ENCODE data around the gene MAIP1. TPM values are rescaled to one million over a fixed set of nuclear protein-coding genes. Genes with fewer than 3 reads are reported as not detected.

The MAIP1 gene
- total and polyA plus RNA-seq, 11 donors = 9.4 to 38.5 (median 22.8) TPM

- ATAC-seq (no peak), DNase-seq (no peak)
- no peaks in the 10 kb centered on the region for H3K27me3 ChIP-seq
- 92 to 98% (median 97%) methylated on average over 1 of the region's 1 CpG for WGBS, 4 donors
- no peak overlapping the region for H3K27ac ChIP-seq
- intact Hi-C loops (cut with DNase I) = no loop called here
- H3K36me3 ChIP-seq = peaks cover 0 to 82% (median 67%) of the 10 kb centered on the region in 9 donors
- TF ChIP-seq CTCF (IDR thresholded peaks at IDR 0.05) (no peak), POLR2A (IDR thresholded peaks at IDR 0.05) (no peak)
- no peaks in the 10 kb centered on the region for H3K9me3 ChIP-seq
- H3K4me3 ChIP-seq = no peak overlapping the region
- H3K4me1 ChIP-seq = no peaks in the 10 kb centered on the region
Observed at GRCh38 chr2:199946196-199946595, 9.2 kb upstream of the MAIP1 start.

DNA sequence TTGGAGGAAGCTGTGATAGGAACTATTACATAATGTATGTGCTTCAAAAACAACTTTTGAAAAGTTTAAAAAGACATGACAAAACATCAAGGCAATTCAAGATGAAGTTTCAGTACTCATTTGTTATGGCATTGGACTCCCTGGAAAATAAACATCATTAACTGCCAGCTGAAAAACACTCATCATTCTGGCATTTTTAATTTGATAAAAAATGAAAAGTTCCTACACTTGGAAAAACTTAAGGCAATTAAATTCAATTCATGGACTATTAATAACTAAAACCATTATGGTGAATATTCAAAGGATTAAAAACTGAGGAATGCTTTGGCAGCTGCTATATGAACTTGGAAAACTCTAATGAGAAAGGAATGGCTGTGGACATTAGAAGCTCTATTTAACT, 8.5 kb upstream of the MAIP1 start:
- H3K4me3 ChIP-seq = no peak overlapping the region
- intact Hi-C loops (cut with DNase I) = no loop called here
- DNase-seq (no peak), ATAC-seq (no peak)
- TF ChIP-seq POLR2A (IDR thresholded peaks at IDR 0.05) = no peak
- no peak for TF ChIP-seq CTCF (IDR thresholded peaks at IDR 0.05)
- H3K27ac ChIP-seq = no peak overlapping the region
- peaks cover 0 to 76% (median 62%) of the 10 kb centered on the region in 9 donors for H3K36me3 ChIP-seq
- H3K9me3 ChIP-seq = no peaks in the 10 kb centered on the region
- H3K4me1 ChIP-seq = peaks cover 0 to 3% (median 0%) of the 10 kb centered on the region in 12 donors
- H3K27me3 ChIP-seq = no peaks in the 10 kb centered on the region

- ATAC-seq = no peak
- H3K4me1 ChIP-seq = peaks cover 3 to 27% (median 12%) of the 10 kb centered on the region in 12 donors
- no peak overlapping the region for H3K4me3 ChIP-seq
- no peak overlapping the region for H3K27ac ChIP-seq
- DNase-seq = no peak
- no peaks in the 10 kb centered on the region for H3K9me3 ChIP-seq
- no peak for TF ChIP-seq POLR2A (IDR thresholded peaks at IDR 0.05)
- TF ChIP-seq CTCF (IDR thresholded peaks at IDR 0.05) = no peak
- 89 to 94% (median 90%) methylated on average over 5 of the region's 5 CpGs for WGBS, 4 donors
- intact Hi-C loops (cut with DNase I) = loop anchor here in 1 of 10 donors (10.0 kb wide), 1 partner anchor 904 kb away; no protein-coding TSS in a partner anchor
- H3K27me3 ChIP-seq = no peaks in the 10 kb centered on the region
- peaks cover 0 to 45% (median 39%) of the 10 kb centered on the region in 9 donors for H3K36me3 ChIP-seq
Observed at GRCh38 chr2:199950396-199950795, 5.0 kb upstream of the MAIP1 start.

- peaks cover 3 to 27% (median 12%) of the 10 kb centered on the region in 12 donors for H3K4me1 ChIP-seq
- H3K4me3 ChIP-seq = no peak overlapping the region
- WGBS, 4 donors = 63 to 78% (median 76%) methylated on average over 1 of the region's 1 CpG
- ATAC-seq = no peak
- H3K27me3 ChIP-seq = no peaks in the 10 kb centered on the region
- no peaks in the 10 kb centered on the region for H3K9me3 ChIP-seq
- intact Hi-C loops (cut with DNase I) = loop anchor here in 1 of 10 donors (10.0 kb wide), 1 partner anchor 904 kb away; no protein-coding TSS in a partner anchor
- no peak for TF ChIP-seq POLR2A (IDR thresholded peaks at IDR 0.05)
- no peak for TF ChIP-seq CTCF (IDR thresholded peaks at IDR 0.05)
- no peak for DNase-seq
- H3K27ac ChIP-seq = no peak overlapping the region
- peaks cover 0 to 38% (median 33%) of the 10 kb centered on the region in 9 donors for H3K36me3 ChIP-seq
Observed at GRCh38 chr2:199951023-199951422, 4.4 kb upstream of the MAIP1 start.
